ENCODE results near the gene SLC6A4. TPM values are rescaled to one million over a fixed set of nuclear protein-coding genes. Genes with fewer than 3 reads are reported as not detected.

SLC6A4 gene
- total RNA-seq, 1 donor from 2014 or later, result not detected

DNA sequence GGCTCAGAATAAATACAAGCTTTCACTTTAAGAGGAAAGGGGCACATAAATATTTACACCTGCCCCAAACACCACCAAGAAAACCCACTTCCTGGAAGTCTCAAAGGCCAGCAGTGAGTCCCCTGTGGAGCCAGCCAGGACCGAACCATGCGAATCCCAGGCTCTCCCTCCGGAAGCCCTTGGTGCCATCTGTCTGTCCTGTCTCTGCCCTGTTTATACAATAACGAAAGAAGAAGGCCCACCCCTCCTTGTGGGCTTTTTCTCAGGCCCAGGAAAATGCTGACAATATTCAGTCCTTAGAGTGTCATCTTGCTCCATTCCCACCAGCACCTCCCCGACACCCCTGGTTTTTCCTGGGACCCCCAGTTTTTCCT lies 3.6 kb upstream of the SLC6A4 start:
- peaks cover 3% of the 10 kb centered on the region for H3K36me3 Mint-ChIP-seq (ENCODE audit: low read depth)
- H3K27ac Mint-ChIP-seq (ENCODE audit: unreplicated experiment), result no peak overlapping the region
- H3K9me3 Mint-ChIP-seq, result peaks cover 6% of the 10 kb centered on the region
- peak overlapping the region; percentile 35 for H3K4me3 Mint-ChIP-seq
- TF ChIP-seq, protein P1, sequence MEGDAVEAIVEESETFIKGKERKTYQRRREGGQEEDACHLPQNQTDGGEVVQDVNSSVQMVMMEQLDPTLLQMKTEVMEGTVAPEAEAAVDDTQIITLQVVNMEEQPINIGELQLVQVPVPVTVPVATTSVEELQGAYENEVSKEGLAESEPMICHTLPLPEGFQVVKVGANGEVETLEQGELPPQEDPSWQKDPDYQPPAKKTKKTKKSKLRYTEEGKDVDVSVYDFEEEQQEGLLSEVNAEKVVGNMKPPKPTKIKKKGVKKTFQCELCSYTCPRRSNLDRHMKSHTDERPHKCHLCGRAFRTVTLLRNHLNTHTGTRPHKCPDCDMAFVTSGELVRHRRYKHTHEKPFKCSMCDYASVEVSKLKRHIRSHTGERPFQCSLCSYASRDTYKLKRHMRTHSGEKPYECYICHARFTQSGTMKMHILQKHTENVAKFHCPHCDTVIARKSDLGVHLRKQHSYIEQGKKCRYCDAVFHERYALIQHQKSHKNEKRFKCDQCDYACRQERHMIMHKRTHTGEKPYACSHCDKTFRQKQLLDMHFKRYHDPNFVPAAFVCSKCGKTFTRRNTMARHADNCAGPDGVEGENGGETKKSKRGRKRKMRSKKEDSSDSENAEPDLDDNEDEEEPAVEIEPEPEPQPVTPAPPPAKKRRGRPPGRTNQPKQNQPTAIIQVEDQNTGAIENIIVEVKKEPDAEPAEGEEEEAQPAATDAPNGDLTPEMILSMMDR (conservative IDR thresholded peaks at IDR 0.05), result no peak
- peaks cover 67% of the 10 kb centered on the region for H3K27me3 Mint-ChIP-seq (ENCODE audit: low read depth)
- DNase-seq (ENCODE audit: low read depth, low spot score), result no peak
- peaks cover 8% of the 10 kb centered on the region for H3K4me1 Mint-ChIP-seq

DNA sequence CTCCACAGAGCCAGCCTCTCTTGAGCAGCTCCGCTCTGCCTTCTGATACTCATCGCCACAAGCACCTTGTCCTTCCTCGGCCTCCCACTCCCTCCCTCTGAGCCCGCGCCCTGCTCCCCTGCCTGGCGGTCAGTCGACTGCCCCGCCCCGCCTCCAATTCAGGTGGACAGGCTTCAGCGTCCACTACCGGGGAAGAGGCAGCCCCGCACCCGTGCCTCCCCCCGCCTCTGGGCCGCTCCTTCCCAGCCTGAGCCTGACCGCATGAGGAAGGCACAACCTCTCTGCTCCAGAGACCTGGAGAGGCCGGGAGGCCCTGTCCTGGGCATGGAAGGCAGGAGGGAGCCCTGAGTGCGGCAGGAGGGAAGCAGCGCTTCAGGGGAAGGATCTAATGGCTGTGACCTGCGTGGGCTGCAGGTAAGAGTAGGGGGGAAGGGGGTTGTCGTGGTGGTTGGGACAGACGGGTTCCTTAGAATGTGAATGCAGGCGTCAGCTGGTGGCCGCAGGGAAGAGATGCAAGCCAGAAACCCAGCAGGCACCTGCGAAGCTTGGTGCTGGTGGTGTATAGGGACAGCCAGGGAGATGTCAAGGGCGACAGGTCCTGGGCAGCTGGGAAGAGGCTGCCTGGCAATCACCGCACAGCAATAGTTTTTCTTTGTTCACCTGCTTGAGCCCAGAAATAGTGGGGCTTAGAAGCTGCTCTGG lies 3.0 kb upstream of the SLC6A4 start:
- Mint-ChIP-seq H3K4me1 (peaks cover 8% of the 10 kb centered on the region), H3K27ac (ENCODE audit: unreplicated experiment) (no peak overlapping the region), H3K36me3 (ENCODE audit: low read depth) (peaks cover 3% of the 10 kb centered on the region), H3K4me3 (peak overlapping the region; percentile 35), H3K9me3 (peaks cover 6% of the 10 kb centered on the region), H3K27me3 (ENCODE audit: low read depth) (peaks cover 73% of the 10 kb centered on the region)
- TF ChIP-seq, protein P1 (conservative IDR thresholded peaks at IDR 0.05), result no peak
- DNase-seq (ENCODE audit: low read depth, low spot score), result no peak

DNA sequence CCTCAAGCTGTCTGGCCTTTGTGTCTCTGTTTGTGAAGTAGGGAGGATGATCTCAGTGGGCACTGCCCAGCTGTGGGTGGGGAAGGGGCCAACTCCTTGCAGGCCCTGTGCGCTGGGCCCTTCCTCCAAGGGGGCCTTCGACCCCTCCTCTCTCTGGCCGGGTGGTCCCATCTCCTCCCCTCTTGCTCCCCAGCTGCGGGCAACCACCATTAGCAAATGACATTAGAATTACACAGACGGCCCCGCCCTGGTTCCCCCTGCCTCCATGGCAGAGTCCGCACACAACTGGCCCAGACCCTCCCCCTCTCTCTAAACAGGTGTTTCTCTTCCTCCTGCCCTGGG lies 2.5 kb upstream of the SLC6A4 start:
- TF ChIP-seq, protein P1 (conservative IDR thresholded peaks at IDR 0.05), result no peak
- Mint-ChIP-seq H3K36me3 (ENCODE audit: low read depth) (peaks cover 3% of the 10 kb centered on the region), H3K27me3 (ENCODE audit: low read depth) (peaks cover 78% of the 10 kb centered on the region), H3K9me3 (peaks cover 6% of the 10 kb centered on the region), H3K4me3 (no peak overlapping the region), H3K4me1 (peaks cover 8% of the 10 kb centered on the region), H3K27ac (ENCODE audit: unreplicated experiment) (no peak overlapping the region)
- DNase-seq (ENCODE audit: low read depth, low spot score), result no peak

DNA sequence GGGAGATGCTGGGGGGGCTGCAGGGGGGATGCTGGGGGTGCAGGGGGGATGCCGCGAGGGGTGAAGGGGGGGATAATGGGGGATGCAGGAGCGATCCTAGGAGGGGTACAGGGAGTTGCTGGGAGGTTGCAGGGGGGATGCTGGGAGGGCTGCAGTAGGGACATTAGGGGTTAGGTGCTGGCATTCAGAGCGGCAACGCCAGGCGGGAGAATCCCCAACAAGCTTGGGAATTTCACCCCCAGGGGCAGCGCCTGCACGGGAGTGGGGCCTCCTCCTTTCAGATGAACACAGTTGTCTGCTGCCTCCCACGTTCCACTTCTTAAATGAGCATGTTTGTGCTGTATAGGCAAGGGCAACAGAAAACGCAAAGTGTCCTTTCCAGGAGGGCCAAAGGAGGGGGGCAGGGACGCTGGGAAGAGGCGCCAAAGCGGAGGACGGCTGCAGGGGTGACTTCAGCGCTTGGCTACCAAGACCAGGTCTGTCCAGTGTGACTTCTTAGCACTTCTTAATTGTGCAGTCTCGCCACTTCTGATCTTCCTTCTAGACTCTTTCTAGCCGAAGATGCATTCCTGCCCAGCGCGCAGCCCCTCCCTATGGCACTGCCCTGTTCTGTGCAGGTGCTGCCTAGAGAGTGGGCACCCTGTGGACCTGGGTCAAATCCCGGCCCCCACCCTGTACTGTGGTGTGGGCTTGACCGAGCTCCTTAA lies 2.0 kb upstream of the SLC6A4 start:
- Mint-ChIP-seq H3K9me3 (peaks cover 6% of the 10 kb centered on the region), H3K27me3 (ENCODE audit: low read depth) (peaks cover 84% of the 10 kb centered on the region), H3K27ac (ENCODE audit: unreplicated experiment) (no peak overlapping the region), H3K36me3 (ENCODE audit: low read depth) (peaks cover 3% of the 10 kb centered on the region), H3K4me1 (peaks cover 8% of the 10 kb centered on the region), H3K4me3 (no peak overlapping the region)
- TF ChIP-seq, protein P1 (conservative IDR thresholded peaks at IDR 0.05), result no peak
- no peak for DNase-seq (ENCODE audit: low read depth, low spot score)

DNA sequence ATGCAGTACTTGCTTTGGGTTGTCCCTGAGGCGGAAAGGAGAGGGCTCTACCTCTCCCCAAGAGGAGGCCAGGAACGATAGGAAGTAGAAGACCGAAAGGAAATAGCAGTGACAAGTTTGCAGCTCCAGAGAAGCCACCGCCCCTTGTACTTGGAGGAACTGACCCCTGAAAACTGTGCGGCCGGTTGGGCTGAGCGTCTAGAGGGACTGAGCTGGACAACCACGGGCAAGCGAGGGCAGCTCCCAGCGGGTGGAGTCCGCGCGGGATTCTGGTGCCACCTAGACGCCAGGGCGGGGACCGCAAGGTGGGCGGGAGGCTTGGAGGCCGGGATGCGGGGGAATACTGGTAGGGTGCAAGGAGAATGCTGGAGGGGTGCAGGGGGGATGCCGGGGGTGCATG lies 1.3 kb upstream of the SLC6A4 start:
- TF ChIP-seq, protein P1 (conservative IDR thresholded peaks at IDR 0.05), result peak; percentile 49
- Mint-ChIP-seq H3K4me3 (peak overlapping the region; percentile 36), H3K27me3 (ENCODE audit: low read depth) (peaks cover 86% of the 10 kb centered on the region), H3K36me3 (ENCODE audit: low read depth) (peaks cover 3% of the 10 kb centered on the region), H3K4me1 (peaks cover 8% of the 10 kb centered on the region), H3K9me3 (peaks cover 6% of the 10 kb centered on the region), H3K27ac (ENCODE audit: unreplicated experiment) (no peak overlapping the region)
- DNase-seq (ENCODE audit: low read depth, low spot score), result peak; percentile 64
